Gastroesophageal sphincter (tissue), 3 donors: ENCODE measurements around the gene COMMD6.

Experiments
- EP300 ChIP-seq: sonication (generic); formaldehyde crosslinking; IDR thresholded peaks from one replicate; pipeline ENCODE4 v1.6.1; 2017; ENCODE audit warnings: antibody characterized with exemption, mild to moderate bottlenecking
- POLR2AphosphoS5 ChIP-seq: sonication (generic); formaldehyde crosslinking; IDR thresholded peaks from one replicate; pipeline ENCODE4 v1.6.1; 2017; ENCODE audit warnings: antibody characterized with exemption
- TF ChIP-seq, protein P1 (sequence below), 4 experiments: fragments of 200-600 bp in 2 of 4; fragments of 450-650 bp in 2 of 4; sonication (generic) in 1 of 4; IDR thresholded peaks; one replicate each; pipeline ENCODE4 v1.5.1; 2017 to 2019; ENCODE audit warnings: antibody characterized with exemption in 4 of 4, mild to moderate bottlenecking in 2 of 4, moderate library complexity in 2 of 4

DNA sequence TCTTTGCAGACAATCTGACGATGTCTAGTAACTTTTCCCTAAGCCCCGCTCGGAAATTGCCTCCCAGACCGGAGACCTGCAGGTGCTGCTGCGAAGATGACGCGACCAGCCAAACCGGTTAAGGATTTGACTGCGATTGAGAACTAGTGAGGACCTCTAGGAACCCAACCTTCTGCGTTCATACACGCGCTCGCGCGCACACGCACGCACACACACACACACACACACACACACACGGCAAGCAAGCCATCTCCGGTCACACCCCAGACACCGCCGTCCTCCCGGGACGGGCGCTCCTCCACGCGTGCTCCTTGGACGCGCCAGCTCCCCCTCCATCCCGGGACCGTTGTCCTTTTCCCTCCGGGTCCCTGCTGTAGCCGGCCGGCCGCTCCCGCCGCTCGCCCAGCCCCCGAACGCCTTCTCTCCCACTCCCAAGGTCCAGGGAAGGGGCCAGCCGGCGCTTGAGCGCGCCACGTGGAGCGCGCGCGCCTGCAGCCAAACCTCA, 56.9 kb downstream of the COMMD6 start:
- TF ChIP-seq, protein P1, sequence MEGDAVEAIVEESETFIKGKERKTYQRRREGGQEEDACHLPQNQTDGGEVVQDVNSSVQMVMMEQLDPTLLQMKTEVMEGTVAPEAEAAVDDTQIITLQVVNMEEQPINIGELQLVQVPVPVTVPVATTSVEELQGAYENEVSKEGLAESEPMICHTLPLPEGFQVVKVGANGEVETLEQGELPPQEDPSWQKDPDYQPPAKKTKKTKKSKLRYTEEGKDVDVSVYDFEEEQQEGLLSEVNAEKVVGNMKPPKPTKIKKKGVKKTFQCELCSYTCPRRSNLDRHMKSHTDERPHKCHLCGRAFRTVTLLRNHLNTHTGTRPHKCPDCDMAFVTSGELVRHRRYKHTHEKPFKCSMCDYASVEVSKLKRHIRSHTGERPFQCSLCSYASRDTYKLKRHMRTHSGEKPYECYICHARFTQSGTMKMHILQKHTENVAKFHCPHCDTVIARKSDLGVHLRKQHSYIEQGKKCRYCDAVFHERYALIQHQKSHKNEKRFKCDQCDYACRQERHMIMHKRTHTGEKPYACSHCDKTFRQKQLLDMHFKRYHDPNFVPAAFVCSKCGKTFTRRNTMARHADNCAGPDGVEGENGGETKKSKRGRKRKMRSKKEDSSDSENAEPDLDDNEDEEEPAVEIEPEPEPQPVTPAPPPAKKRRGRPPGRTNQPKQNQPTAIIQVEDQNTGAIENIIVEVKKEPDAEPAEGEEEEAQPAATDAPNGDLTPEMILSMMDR (IDR thresholded peaks at IDR 0.05), result no peak
- no peak for TF ChIP-seq EP300
- TF ChIP-seq POLR2AphosphoS5, result no peak
